ENCODE data around the gene RANGAP1. TPM values are rescaled to one million over a fixed set of nuclear protein-coding genes. Genes with fewer than 3 reads are reported as not detected.
A peak's percentile ranks its signal among the peaks of the same experiment; 100 is the strongest.

Gene RANGAP1
- total RNA-seq, 5 donors from 2014 or later (not counting 1 experiment from before 2014, with no cell fraction given): 95.0 to 113 (median 104) TPM

DNA sequence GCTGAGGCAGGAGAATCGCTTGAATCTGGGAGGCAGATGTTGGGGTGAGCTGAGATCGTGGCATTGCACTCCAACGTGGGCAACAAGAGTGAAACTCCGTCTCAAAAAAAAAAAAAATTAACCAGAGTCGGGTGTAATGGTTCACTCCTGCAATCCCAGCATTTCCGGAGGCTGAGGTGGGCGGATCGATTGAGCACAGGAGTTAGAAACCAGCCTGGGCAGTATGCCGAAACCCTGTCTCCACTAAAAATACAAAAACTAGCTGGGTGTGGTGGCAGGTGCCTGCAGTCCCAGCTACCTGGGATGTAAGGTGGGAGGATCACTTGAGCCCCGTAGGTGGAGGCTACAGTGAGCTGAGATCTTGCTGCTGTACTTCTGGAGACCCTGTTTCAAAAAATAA is 1.5 kb downstream of the RANGAP1 start:
- Mint-ChIP-seq H3K27ac (peak overlapping the region; percentile 88 to 99), H3K4me1 (peaks cover 37 to 48% (median 40%) of the 10 kb centered on the region in 3 donors), H3K36me3 (peaks cover 15% of the 10 kb centered on the region), H3K27me3 (no peaks in the 10 kb centered on the region), H3K4me3 (peak overlapping the region; percentile 89 to 98 (median 96)), H3K9me3 (no peaks in the 10 kb centered on the region)
- H3K27ac ChIP-seq (ENCODE audit: low read length): peak overlapping the region; percentile 93
- 90% methylated on average over 7 of the region's 10 CpGs for WGBS (ENCODE audit: insufficient coverage)
- ChIA-PET CTCF (interaction anchor here in 1 of 2 donors (0.7 kb wide), 1 partner anchor 10 kb away, joined by 3 read pairs; no protein-coding TSS in a partner anchor), POLR2A (interaction anchor here in 1 of 2 donors (0.6 kb wide), 1 partner anchor 8 kb away, joined by 3 read pairs; no protein-coding TSS in a partner anchor)
- H3K36me3 ChIP-seq (ENCODE audit: control insufficient read depth in 2 of 2, extremely low read depth in 1 of 2, insufficient read depth in 1 of 2, low read length in 1 of 2): peaks cover 18 to 39% of the 10 kb centered on the region in 2 donors
- no peak overlapping the region for H3K4me3 ChIP-seq (ENCODE audit: control insufficient read depth in 1 of 2, extremely low read depth in 1 of 2, low read length in 1 of 2)
- peaks cover 13 to 38% of the 10 kb centered on the region in 2 experiments for H3K4me1 ChIP-seq (ENCODE audit: control insufficient read depth in 1 of 2, extremely low read depth in 1 of 2, insufficient read depth in 2 of 2, low read length in 2 of 2)
- DNase-seq: no peak
- ATAC-seq (replicated peaks in 1 of 4): no peak
- no peaks in the 10 kb centered on the region for H3K27me3 ChIP-seq (replicated peaks in 1 of 2; ENCODE audit: control insufficient read depth in 2 of 2, extremely low read depth in 1 of 2, insufficient read depth in 2 of 2, low read length in 1 of 2)
- no peaks in the 10 kb centered on the region for H3K9me3 ChIP-seq

DNA sequence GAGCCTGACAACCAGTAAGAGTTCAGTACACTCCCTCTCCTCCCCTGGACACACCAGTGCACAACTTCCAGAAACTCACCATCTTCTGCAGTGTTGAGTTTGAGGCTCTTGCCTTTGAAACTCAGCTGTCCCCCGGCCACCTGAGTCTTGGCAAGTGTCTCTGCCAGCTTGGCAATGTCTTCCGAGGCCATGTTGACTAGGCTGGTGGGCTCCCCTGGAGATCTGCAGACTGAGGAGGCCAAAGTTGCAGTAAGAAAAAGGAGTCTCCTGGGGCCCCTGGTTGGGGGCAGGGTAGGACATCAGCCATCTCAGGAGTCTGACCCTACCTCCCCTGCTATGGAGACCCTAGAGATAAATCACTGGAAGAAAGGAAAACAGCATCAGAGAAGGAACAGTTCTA is 5.1 kb downstream of the RANGAP1 start:
- WGBS (ENCODE audit: insufficient coverage): 86% methylated on average over 1 of the region's 2 CpGs
- peaks cover 28 to 63% of the 10 kb centered on the region in 2 donors for H3K36me3 ChIP-seq (ENCODE audit: control insufficient read depth in 2 of 2, extremely low read depth in 1 of 2, insufficient read depth in 1 of 2, low read length in 1 of 2)

DNA sequence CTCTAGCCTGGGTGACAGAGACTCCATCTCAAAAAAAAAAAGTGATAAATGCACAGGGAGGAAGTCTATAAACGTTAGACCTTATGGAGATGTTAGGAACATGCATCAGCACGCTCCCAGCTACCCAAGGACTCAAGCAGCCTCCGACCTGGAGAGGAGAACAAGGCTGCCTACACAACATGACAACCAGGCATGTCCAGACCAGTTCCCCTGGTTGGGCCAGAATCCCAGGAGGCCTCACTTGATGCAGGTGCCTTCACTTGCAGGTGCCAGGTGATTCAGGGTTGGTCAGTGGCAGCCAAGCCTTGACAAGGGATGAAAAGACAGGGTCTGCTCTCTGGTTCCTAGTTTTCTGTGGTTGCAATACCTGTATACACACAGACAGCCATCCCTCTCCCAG is 5.9 kb downstream of the RANGAP1 start:
- ChIA-PET POLR2A (interaction anchor here in 1 of 2 donors (0.6 kb wide), 1 partner anchor 388 kb away, joined by 3 read pairs; no protein-coding TSS in a partner anchor), CTCF (interaction anchor here in 1 of 2 donors (0.5 kb wide), 1 partner anchor 42 kb away, joined by 3 read pairs; no protein-coding TSS in a partner anchor)
- WGBS (ENCODE audit: insufficient coverage): 100% methylated on average over 3 of the region's 3 CpGs
- Mint-ChIP-seq H3K27ac (no peak overlapping the region), H3K4me3 (no peak overlapping the region), H3K36me3 (peaks cover 33% of the 10 kb centered on the region), H3K9me3 (no peaks in the 10 kb centered on the region), H3K4me1 (peaks cover 26 to 35% (median 34%) of the 10 kb centered on the region in 3 donors), H3K27me3 (no peaks in the 10 kb centered on the region)
- Histone ChIP-seq H3K27ac (ENCODE audit: low read length) (no peak overlapping the region), H3K4me1 (ENCODE audit: control insufficient read depth in 1 of 2, extremely low read depth in 1 of 2, insufficient read depth in 2 of 2, low read length in 2 of 2) (peaks cover 6 to 26% of the 10 kb centered on the region in 2 experiments), H3K4me3 (ENCODE audit: control insufficient read depth in 1 of 2, extremely low read depth in 1 of 2, low read length in 1 of 2) (no peak overlapping the region), H3K27me3 (replicated peaks in 1 of 2; ENCODE audit: control insufficient read depth in 2 of 2, extremely low read depth in 1 of 2, insufficient read depth in 2 of 2, low read length in 1 of 2) (no peaks in the 10 kb centered on the region), H3K9me3 (no peaks in the 10 kb centered on the region), H3K36me3 (ENCODE audit: control insufficient read depth in 2 of 2, extremely low read depth in 1 of 2, insufficient read depth in 1 of 2, low read length in 1 of 2) (peaks cover 29 to 70% of the 10 kb centered on the region in 2 donors)
- no peak for ATAC-seq (replicated peaks in 1 of 4)
- DNase-seq: no peak

More for the DNA sequence above, 5.1 kb downstream of the RANGAP1 start:
- Mint-ChIP-seq H3K4me3 (no peak overlapping the region), H3K27me3 (no peaks in the 10 kb centered on the region), H3K9me3 (no peaks in the 10 kb centered on the region), H3K4me1 (peaks cover 28 to 36% (median 35%) of the 10 kb centered on the region in 3 donors), H3K36me3 (peaks cover 30% of the 10 kb centered on the region), H3K27ac (no peak overlapping the region)
- ChIA-PET POLR2A (interaction anchor here in 1 of 2 donors (0.6 to 1.1 kb wide), 2 partner anchors 10 to 389 kb away, joined by 3 to 6 read pairs; no protein-coding TSS in a partner anchor), CTCF (interaction anchor here in 1 of 2 donors (0.5 kb wide), 1 partner anchor 83 kb away, joined by 6 read pairs; no protein-coding TSS in a partner anchor)
- Histone ChIP-seq H3K4me1 (ENCODE audit: control insufficient read depth in 1 of 2, extremely low read depth in 1 of 2, insufficient read depth in 2 of 2, low read length in 2 of 2) (peaks cover 9 to 33% of the 10 kb centered on the region in 2 experiments), H3K27ac (ENCODE audit: low read length) (no peak overlapping the region), H3K27me3 (replicated peaks in 1 of 2; ENCODE audit: control insufficient read depth in 2 of 2, extremely low read depth in 1 of 2, insufficient read depth in 2 of 2, low read length in 1 of 2) (no peaks in the 10 kb centered on the region), H3K9me3 (no peaks in the 10 kb centered on the region), H3K4me3 (ENCODE audit: control insufficient read depth in 1 of 2, extremely low read depth in 1 of 2, low read length in 1 of 2) (no peak overlapping the region)
- no peak for ATAC-seq (replicated peaks in 1 of 4)
- no peak for DNase-seq

DNA sequence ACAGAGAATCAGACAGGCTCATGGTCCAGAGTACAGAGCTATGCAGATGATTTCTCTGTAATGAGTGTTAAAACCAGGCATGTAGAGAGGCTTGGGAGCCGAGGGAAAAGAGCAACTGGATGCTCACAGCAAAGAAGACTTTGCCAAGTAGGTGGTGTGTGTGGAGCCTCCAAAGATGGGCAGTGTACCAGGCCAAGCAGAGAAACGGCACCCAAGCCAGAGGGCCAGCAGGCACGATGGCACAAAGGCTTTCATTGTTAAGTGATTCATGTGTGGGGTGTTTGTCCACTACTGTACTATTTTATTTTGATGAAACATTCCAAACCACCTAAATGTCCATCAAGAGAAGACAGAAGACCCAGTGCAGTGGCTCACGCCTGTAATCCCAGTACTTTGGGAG is 11.1 kb downstream of the RANGAP1 start:
- ChIA-PET POLR2A (no interaction called here), CTCF (interaction anchor here in 1 of 2 donors (0.6 kb wide), 2 partner anchors 9 to 54 kb away, joined by 3 read pairs; no protein-coding TSS in a partner anchor)
- Mint-ChIP-seq H3K27ac (no peak overlapping the region), H3K27me3 (no peaks in the 10 kb centered on the region), H3K4me3 (no peak overlapping the region), H3K9me3 (no peaks in the 10 kb centered on the region), H3K36me3 (peaks cover 47% of the 10 kb centered on the region), H3K4me1 (peaks cover under 1 to 8% (median 2%) of the 10 kb centered on the region in 3 donors)
- 90% methylated on average over 1 of the region's 4 CpGs for WGBS (ENCODE audit: insufficient coverage)
- no peak for ATAC-seq (replicated peaks in 1 of 4)
- H3K27me3 ChIP-seq (replicated peaks in 1 of 2; ENCODE audit: control insufficient read depth in 2 of 2, extremely low read depth in 1 of 2, insufficient read depth in 2 of 2, low read length in 1 of 2): no peaks in the 10 kb centered on the region
- no peak overlapping the region for H3K4me3 ChIP-seq (ENCODE audit: control insufficient read depth in 1 of 2, extremely low read depth in 1 of 2, low read length in 1 of 2)
- no peak for DNase-seq
- no peaks in the 10 kb centered on the region for H3K9me3 ChIP-seq
- peaks cover 37 to 75% of the 10 kb centered on the region in 2 donors for H3K36me3 ChIP-seq (ENCODE audit: control insufficient read depth in 2 of 2, extremely low read depth in 1 of 2, insufficient read depth in 1 of 2, low read length in 1 of 2)
- H3K27ac ChIP-seq (ENCODE audit: low read length): no peak overlapping the region
- peaks cover 0 to 3% of the 10 kb centered on the region in 2 experiments for H3K4me1 ChIP-seq (ENCODE audit: control insufficient read depth in 1 of 2, extremely low read depth in 1 of 2, insufficient read depth in 2 of 2, low read length in 2 of 2)

DNA sequence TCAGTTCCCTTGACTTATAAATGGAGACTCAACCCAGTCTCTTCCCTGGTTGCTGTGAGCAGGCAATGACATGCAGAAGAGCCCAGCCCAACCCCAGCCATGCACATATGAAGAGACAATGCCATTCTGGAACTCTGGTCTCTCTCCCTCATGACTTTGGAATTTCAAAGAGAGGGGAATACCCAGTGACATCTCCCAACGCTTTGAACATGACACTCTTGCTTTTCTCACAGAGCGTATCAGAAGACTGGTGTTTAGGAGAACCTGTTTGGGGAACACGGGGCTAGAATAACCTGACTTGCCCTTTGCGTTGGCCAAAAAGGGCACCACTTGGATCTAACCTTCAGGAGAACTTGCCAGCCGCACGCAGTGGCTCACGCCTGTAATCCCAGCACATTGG is 12.9 kb downstream of the RANGAP1 start:
- H3K27ac ChIP-seq (ENCODE audit: low read length): no peak overlapping the region
- 100% methylated on average over 7 of the region's 7 CpGs for WGBS (ENCODE audit: insufficient coverage)
- DNase-seq (no peak), ATAC-seq (replicated peaks in 1 of 4) (no peak)
- H3K36me3 ChIP-seq (ENCODE audit: control insufficient read depth in 2 of 2, extremely low read depth in 1 of 2, insufficient read depth in 1 of 2, low read length in 1 of 2): peaks cover 45 to 77% of the 10 kb centered on the region in 2 donors
- POLR2A ChIA-PET: interaction anchor here (0.6 to 0.7 kb wide), 2 partner anchors 60 to 928 kb away, joined by 3 to 7 read pairs; no protein-coding TSS in a partner anchor
- Mint-ChIP-seq H3K9me3 (no peaks in the 10 kb centered on the region), H3K27ac (no peak overlapping the region), H3K27me3 (no peaks in the 10 kb centered on the region), H3K36me3 (peaks cover 46% of the 10 kb centered on the region), H3K4me1 (peaks cover 0 to 8% (median 2%) of the 10 kb centered on the region in 3 donors), H3K4me3 (no peak overlapping the region)
- CTCF ChIA-PET: interaction anchor here in 1 of 2 donors (0.7 kb wide), 1 partner anchor 37 kb away, joined by 3 read pairs; no protein-coding TSS in a partner anchor
- H3K4me1 ChIP-seq (ENCODE audit: control insufficient read depth in 1 of 2, extremely low read depth in 1 of 2, insufficient read depth in 2 of 2, low read length in 2 of 2): peaks cover 0 to 3% of the 10 kb centered on the region in 2 experiments
- H3K27me3 ChIP-seq (replicated peaks in 1 of 2; ENCODE audit: control insufficient read depth in 2 of 2, extremely low read depth in 1 of 2, insufficient read depth in 2 of 2, low read length in 1 of 2): no peaks in the 10 kb centered on the region
- no peak overlapping the region for H3K4me3 ChIP-seq (ENCODE audit: control insufficient read depth in 1 of 2, extremely low read depth in 1 of 2, low read length in 1 of 2)
- H3K9me3 ChIP-seq: no peaks in the 10 kb centered on the region

DNA sequence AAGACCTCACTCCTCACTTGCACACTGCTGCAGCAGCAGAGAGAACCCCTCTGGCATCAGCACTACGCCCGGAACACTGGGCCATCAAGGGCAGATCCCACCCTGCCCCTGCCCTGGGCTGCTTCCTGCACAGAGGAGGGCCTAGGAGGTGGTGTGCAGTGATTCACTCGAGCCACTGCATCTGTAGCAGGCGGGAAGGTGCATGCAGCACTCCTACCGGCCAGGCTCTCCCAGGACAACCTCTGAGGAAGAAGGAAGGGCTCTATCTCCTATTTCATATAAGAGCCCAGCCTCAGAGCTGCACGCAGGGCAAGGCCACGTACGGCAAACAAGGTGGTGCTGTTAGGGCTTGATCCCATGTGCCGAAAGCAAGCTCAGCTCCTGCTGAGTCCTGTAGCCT is 14.2 kb downstream of the RANGAP1 start:
- Histone ChIP-seq H3K9me3 (no peaks in the 10 kb centered on the region), H3K4me3 (ENCODE audit: control insufficient read depth in 1 of 2, extremely low read depth in 1 of 2, low read length in 1 of 2) (no peak overlapping the region), H3K27me3 (replicated peaks in 1 of 2; ENCODE audit: control insufficient read depth in 2 of 2, extremely low read depth in 1 of 2, insufficient read depth in 2 of 2, low read length in 1 of 2) (no peaks in the 10 kb centered on the region), H3K27ac (ENCODE audit: low read length) (no peak overlapping the region), H3K36me3 (ENCODE audit: control insufficient read depth in 2 of 2, extremely low read depth in 1 of 2, insufficient read depth in 1 of 2, low read length in 1 of 2) (peaks cover 44 to 79% of the 10 kb centered on the region in 2 donors), H3K4me1 (ENCODE audit: control insufficient read depth in 1 of 2, extremely low read depth in 1 of 2, insufficient read depth in 2 of 2, low read length in 2 of 2) (peaks cover 0 to 3% of the 10 kb centered on the region in 2 experiments)
- H3K27me3 Mint-ChIP-seq: no peaks in the 10 kb centered on the region
- H3K4me3 Mint-ChIP-seq: no peak overlapping the region
- no peak overlapping the region for H3K27ac Mint-ChIP-seq
- ATAC-seq (replicated peaks in 1 of 4): peak in 1 of 4 experiments; percentile 31
- DNase-seq: no peak
- POLR2A ChIA-PET: interaction anchor here in 1 of 2 donors (1.4 kb wide), 1 partner anchor 10 kb away, joined by 6 read pairs; no protein-coding TSS in a partner anchor
- H3K36me3 Mint-ChIP-seq: peaks cover 41% of the 10 kb centered on the region
- no peaks in the 10 kb centered on the region for H3K9me3 Mint-ChIP-seq
- WGBS (ENCODE audit: insufficient coverage): 100% methylated on average over 3 of the region's 9 CpGs
- peaks cover 0 to 2% (median 0%) of the 10 kb centered on the region in 3 donors for H3K4me1 Mint-ChIP-seq
- CTCF ChIA-PET: no interaction called here
